ENCODE results near the gene RAB7B. TPM values are rescaled to one million over a fixed set of nuclear protein-coding genes. Genes with fewer than 3 reads are reported as not detected.

RAB7B gene
- total and polyA plus RNA-seq, 2 of the 4 experiments (the other 2 are of a cell fraction): 9.1 to 14.7 TPM

- Histone ChIP-seq H3K9ac (ENCODE audit: low read depth, low read length) (no peak overlapping the region), H3K36me3 (ENCODE audit: control insufficient read depth, insufficient read depth, low read length) (no peaks in the 10 kb centered on the region), H2BK5ac (ENCODE audit: low read depth, low read length, poor library complexity, severe bottlenecking) (no peak overlapping the region), H4K91ac (ENCODE audit: insufficient read depth, low read depth, low read length) (no peak overlapping the region), H3K4me1 (ENCODE audit: control insufficient read depth, insufficient read depth, low read length) (peaks cover 4% of the 10 kb centered on the region), H2BK15ac (ENCODE audit: low read depth, low read length) (no peak overlapping the region), H3K4me3 (ENCODE audit: insufficient read depth, low read depth, low read length) (no peak overlapping the region), H3K14ac (replicated peaks; ENCODE audit: low read depth, low read length) (no peak overlapping the region), H3K9me1 (ENCODE audit: insufficient read depth, low read length) (peaks cover 4% of the 10 kb centered on the region; the same call in 1 of the 2 replicates), H2AFZ (replicated peaks; ENCODE audit: low read length, poor library complexity) (peak overlapping the region; percentile 47), H3K79me1 (ENCODE audit: low read depth in 1 of 2, low read length in 2 of 2) (no peaks in the 10 kb centered on the region), H3K9me3 (ENCODE audit: control insufficient read depth, insufficient read depth, low read length) (no peaks in the 10 kb centered on the region), H4K20me1 (ENCODE audit: insufficient read depth, low read length) (no peaks in the 10 kb centered on the region), H3K27me3 (ENCODE audit: control insufficient read depth, insufficient read depth, low read length) (peaks cover 10% of the 10 kb centered on the region), H2AK5ac (ENCODE audit: low read depth, low read length) (no peak overlapping the region; the same call in 1 of the 2 replicates), H3K4ac (ENCODE audit: low read depth, low read length) (no peak overlapping the region; the same call in 1 of the 2 replicates), H2BK120ac (ENCODE audit: low read depth, low read length) (0 out of 2 replicates have a peak overlapping the region, but pooled peaks have one; percentile 32), H3K23ac (ENCODE audit: low read depth, low read length) (no peak overlapping the region), H4K5ac (ENCODE audit: low read depth, low read length) (no peak overlapping the region), H2AK9ac (replicated peaks; ENCODE audit: low read depth, low read length, poor library complexity) (no peak overlapping the region), H2BK20ac (ENCODE audit: low read depth, low read length) (no peak overlapping the region), H4K8ac (ENCODE audit: low read depth in 2 of 2, low read length in 2 of 2) (no peak overlapping the region), H3K4me2 (ENCODE audit: low read depth, low read length) (no peak overlapping the region), H3K18ac (ENCODE audit: low read depth, low read length) (no peak overlapping the region), H3K27ac (ENCODE audit: insufficient read depth, low read length) (no peak overlapping the region), H3K56ac (ENCODE audit: extremely low read depth, insufficient read depth, low read length) (no peak overlapping the region)
- peak; percentile 63 for DNase-seq
- ATAC-seq (ENCODE audit: low read depth): peak; percentile 54; the same call in 1 of the 2 replicates
- TF ChIP-seq CEBPB (IDR thresholded peaks at IDR 0.05; ENCODE audit: low read depth, low read length): no peak
- no peak for TF ChIP-seq MXI1 (IDR thresholded peaks at IDR 0.05; ENCODE audit: borderline replicate concordance, low read depth, low read length)
- no peak for TF ChIP-seq MAFK (IDR thresholded peaks at IDR 0.05; ENCODE audit: low read depth, low read length)
- no peak for TF ChIP-seq MAZ (IDR thresholded peaks at IDR 0.05; ENCODE audit: borderline replicate concordance, low read depth, low read length)
- in situ Hi-C loops (cut with MboI; ENCODE audit: low sequenced_read_pairs): no loop called here
- POLR2A ChIA-PET (ENCODE audit: unreplicated experiment): no interaction called here
- dilution Hi-C loops (cut with HindIII; ENCODE audit: low sequenced_read_pairs, unreplicated experiment): no loop called here
- intact Hi-C loops (cut with micrococcal nuclease): no loop called here
- CTCF ChIA-PET: no interaction called here
- WGBS, 2 experiments (ENCODE audit: extremely low coverage in 2 of 2, insufficient read length in 1 of 2): no CpG with 5 or more reads among the region's 4 CpGs
- BruUV-seq (replicated peaks): no TSS peak
Measured at GRCh38 chr1:206021626-206022365, 18.6 kb upstream of the RAB7B start.

All from IMR-90 (cell line).